RWPE2 (cell line): Measurements from ENCODE around the gene ARCN1.

ENCODE experiments used
- ATAC-seq: fragments of 200-7000 bp; cut with Tn5 transposase; 3 replicates; pipeline ENCODE4 v1.9.1; 2021; ENCODE audit warnings: low read depth
- DNase-seq: peaks from one replicate; pipeline ENCODE4 v3.0.0-alpha.2; 2020; ENCODE audit warnings: low spot score
- H3K27ac ChIP-seq: fragments of 450-650 bp; 2 replicates; pipeline ENCODE4 v1.5.1; 2017; ENCODE audit warnings: mild to moderate bottlenecking; ENCODE audit not compliant: poor library complexity, severe bottlenecking
- H3K27me3 ChIP-seq: fragments of 250-450 bp; sonication (Bioruptor Pico); 2 replicates; pipeline ENCODE4 v1.5.1; 2021; ENCODE audit warnings: mild to moderate bottlenecking, moderate library complexity; ENCODE audit not compliant: insufficient read depth, poor library complexity, severe bottlenecking
- H3K36me3 ChIP-seq: fragments of 250-450 bp; sonication (Bioruptor Pico); 2 replicates; pipeline ENCODE4 v1.5.1; 2020; ENCODE audit warnings: low read depth, mild to moderate bottlenecking, moderate library complexity
- H3K4me1 ChIP-seq: fragments of 250-450 bp; sonication (Bioruptor Pico); 2 replicates; pipeline ENCODE4 v1.5.1; 2021; ENCODE audit warnings: mild to moderate bottlenecking, moderate library complexity; ENCODE audit not compliant: insufficient read depth, poor library complexity, severe bottlenecking
- H3K4me3 ChIP-seq: fragments of 250-450 bp; sonication (Bioruptor Pico); 2 replicates; pipeline ENCODE4 v1.5.1; 2021; ENCODE audit warnings: mild to moderate bottlenecking, moderate library complexity; ENCODE audit not compliant: severe bottlenecking
- H3K9me3 ChIP-seq: fragments of 250-450 bp; sonication (Bioruptor Pico); 2 replicates; pipeline ENCODE4 v1.5.1; 2021; ENCODE audit warnings: mild to moderate bottlenecking, moderate library complexity; ENCODE audit not compliant: severe bottlenecking
- TF ChIP-seq, protein P1 (sequence below): fragments of 450-650 bp; IDR thresholded peaks from one replicate; pipeline ENCODE4 v1.5.1; 2017; ENCODE audit warnings: mild to moderate bottlenecking, moderate library complexity; ENCODE audit not compliant: poor library complexity, severe bottlenecking

ARCN1 gene

DNA sequence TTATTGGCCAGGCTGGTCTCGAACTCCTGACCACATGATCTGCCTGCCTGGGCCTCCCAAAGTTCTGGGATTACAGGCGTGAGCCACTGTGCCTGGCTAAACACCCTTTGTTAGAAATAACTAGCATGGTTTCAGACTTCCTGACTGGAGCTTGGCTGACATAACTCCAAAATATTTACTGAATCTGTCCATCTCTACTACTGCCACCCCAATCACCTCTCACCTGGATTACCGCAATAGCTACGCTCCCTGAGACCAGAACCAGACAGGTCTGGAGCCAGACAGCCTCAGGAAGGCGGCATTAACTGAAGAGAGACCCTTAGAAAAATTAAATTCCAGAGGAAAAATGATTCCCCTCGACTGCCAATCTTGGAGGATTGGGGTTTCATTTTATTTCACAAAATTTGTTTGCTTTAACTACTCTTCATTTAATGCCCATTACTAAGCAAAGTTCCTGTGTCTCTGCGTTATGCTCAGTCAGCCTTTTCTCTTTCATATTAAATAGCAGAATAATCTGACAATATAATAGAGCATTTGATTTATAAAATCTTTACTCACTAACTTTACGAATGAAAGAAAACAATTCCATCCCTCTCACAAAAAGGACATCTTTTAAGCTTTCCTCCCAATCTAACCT is 28.1 kb upstream of the ARCN1 start:
- Histone ChIP-seq H3K27ac (no peak overlapping the region), H3K9me3 (no peaks in the 10 kb centered on the region), H3K4me1 (no peaks in the 10 kb centered on the region), H3K4me3 (no peak overlapping the region), H3K27me3 (no peaks in the 10 kb centered on the region), H3K36me3 (peaks cover 17% of the 10 kb centered on the region)
- TF ChIP-seq, protein P1, sequence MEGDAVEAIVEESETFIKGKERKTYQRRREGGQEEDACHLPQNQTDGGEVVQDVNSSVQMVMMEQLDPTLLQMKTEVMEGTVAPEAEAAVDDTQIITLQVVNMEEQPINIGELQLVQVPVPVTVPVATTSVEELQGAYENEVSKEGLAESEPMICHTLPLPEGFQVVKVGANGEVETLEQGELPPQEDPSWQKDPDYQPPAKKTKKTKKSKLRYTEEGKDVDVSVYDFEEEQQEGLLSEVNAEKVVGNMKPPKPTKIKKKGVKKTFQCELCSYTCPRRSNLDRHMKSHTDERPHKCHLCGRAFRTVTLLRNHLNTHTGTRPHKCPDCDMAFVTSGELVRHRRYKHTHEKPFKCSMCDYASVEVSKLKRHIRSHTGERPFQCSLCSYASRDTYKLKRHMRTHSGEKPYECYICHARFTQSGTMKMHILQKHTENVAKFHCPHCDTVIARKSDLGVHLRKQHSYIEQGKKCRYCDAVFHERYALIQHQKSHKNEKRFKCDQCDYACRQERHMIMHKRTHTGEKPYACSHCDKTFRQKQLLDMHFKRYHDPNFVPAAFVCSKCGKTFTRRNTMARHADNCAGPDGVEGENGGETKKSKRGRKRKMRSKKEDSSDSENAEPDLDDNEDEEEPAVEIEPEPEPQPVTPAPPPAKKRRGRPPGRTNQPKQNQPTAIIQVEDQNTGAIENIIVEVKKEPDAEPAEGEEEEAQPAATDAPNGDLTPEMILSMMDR: no peak
- DNase-seq (no peak), ATAC-seq (no peak)

DNA sequence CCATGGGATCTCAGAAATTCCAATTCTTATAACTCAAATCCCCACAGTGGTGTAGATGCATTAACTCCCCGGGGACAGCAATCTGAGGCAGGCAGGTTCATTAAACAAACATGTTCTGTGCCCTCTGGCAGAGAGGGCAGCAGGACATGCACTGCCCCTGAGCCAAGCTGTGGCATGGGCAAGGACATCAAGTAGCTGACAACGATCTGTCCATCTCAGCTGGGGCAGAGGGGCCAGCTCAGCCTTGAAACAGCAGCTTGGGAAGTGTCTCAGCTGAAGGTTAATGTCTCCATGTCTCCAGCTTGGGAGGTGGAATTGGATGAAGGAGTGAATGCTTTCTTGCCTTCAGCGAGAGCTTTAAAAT is 27.6 kb upstream of the ARCN1 start:
- TF ChIP-seq, protein P1: no peak
- no peak for DNase-seq
- H3K27ac ChIP-seq: no peak overlapping the region

DNA sequence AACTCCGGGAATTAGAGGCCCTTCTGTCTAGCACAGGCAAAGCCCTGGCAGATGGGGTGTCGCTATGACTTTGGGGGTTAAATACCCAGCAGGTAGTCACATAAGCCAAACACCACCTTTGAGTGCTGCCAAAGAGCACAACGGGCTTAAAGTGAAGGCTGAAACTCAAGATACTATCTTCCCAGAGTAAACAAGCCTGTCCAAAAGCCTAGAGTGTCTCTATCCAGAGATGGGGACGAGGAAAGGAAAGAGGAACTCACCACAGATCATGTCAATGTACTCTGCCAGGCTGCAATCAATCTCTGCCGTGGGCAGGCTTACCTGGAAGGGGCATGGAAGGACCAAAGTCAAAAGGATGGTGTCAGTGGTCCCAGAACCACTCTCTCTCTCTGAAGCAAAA is 26.7 kb upstream of the ARCN1 start:
- ATAC-seq: no peak
- Histone ChIP-seq H3K9me3 (no peaks in the 10 kb centered on the region), H3K36me3 (peaks cover 24% of the 10 kb centered on the region), H3K4me3 (no peak overlapping the region), H3K27ac (no peak overlapping the region), H3K27me3 (no peaks in the 10 kb centered on the region), H3K4me1 (no peaks in the 10 kb centered on the region)
- TF ChIP-seq, protein P1: no peak
- DNase-seq: no peak

More for the DNA sequence above, 27.6 kb upstream of the ARCN1 start:
- no peaks in the 10 kb centered on the region for H3K27me3 ChIP-seq
- H3K4me1 ChIP-seq: no peaks in the 10 kb centered on the region
- H3K9me3 ChIP-seq: no peaks in the 10 kb centered on the region
- no peak overlapping the region for H3K4me3 ChIP-seq
- H3K36me3 ChIP-seq: peaks cover 17% of the 10 kb centered on the region
- ATAC-seq: no peak

DNA sequence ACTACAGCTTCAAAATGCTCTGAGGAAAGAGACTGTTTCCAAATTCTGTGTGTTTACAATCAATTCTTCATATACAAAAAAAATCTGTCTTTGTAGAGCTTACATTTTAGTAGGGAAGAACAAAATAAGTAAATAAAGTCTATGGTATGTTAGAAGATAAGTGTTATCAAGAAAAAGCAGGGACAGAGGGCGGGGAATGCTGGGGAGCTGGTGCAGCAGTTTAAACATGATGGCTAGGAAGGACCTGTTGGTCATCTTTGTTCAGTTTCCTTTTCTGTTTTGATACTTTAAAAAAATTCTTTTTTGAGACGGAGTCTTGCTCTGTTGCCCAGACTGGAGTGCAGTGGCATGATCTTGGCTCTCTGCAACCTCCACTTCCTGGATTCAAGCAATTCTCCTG is 25.1 kb upstream of the ARCN1 start:
- TF ChIP-seq, protein P1: no peak
- peaks cover 33% of the 10 kb centered on the region for H3K36me3 ChIP-seq
- no peaks in the 10 kb centered on the region for H3K9me3 ChIP-seq
- ATAC-seq (no peak), DNase-seq (no peak)
- no peak overlapping the region for H3K27ac ChIP-seq
- H3K4me3 ChIP-seq: no peak overlapping the region
- no peaks in the 10 kb centered on the region for H3K4me1 ChIP-seq
- no peaks in the 10 kb centered on the region for H3K27me3 ChIP-seq

DNA sequence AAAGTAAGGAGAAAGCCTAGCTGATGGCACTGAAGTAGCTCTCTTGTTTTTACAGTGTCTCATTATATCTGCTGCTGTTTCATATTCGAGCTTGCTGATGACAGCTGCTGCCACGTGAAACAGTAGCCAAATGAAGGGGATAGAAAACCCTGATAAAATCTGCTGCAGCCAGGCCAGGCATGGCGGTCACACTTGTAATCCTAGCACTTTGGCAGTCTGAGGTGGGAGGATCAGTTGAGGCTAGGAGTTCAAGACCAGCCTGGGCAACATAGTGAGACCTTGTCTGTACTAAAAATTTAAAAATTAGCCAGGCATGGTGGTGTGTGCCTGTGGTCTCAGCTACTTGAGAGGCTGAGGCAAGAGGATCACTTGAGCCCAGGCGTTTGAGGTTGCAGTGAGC is 19.9 kb upstream of the ARCN1 start:
- ATAC-seq: no peak
- TF ChIP-seq, protein P1: no peak

More for the DNA sequence above, 19.9 kb upstream of the ARCN1 start:
- Histone ChIP-seq H3K27me3 (no peaks in the 10 kb centered on the region), H3K9me3 (no peaks in the 10 kb centered on the region), H3K27ac (no peak overlapping the region), H3K36me3 (peaks cover 53% of the 10 kb centered on the region), H3K4me1 (no peaks in the 10 kb centered on the region), H3K4me3 (no peak overlapping the region)
- DNase-seq: no peak
